NCI-H2107 (cell line): ENCODE data around the gene GTF2H2.
"Not testable (repeated sequence)": the region's sequence is repeated elsewhere in the genome, so short reads cannot be mapped to it uniquely, and the experiment has no call there.

Experiments used
- DNase-seq: peaks from one replicate; lab custom pipeline; 2025; lab: John Stamatoyannopoulos, UW

GTF2H2 gene

GRCh38 chr5:71011194-71011792 lies 56.2 kb downstream of the GTF2H2 start:
- no peak for DNase-seq

- DNase-seq, result not testable (repeated sequence)
These were observed 60.5 kb downstream of the GTF2H2 start for GRCh38 chr5:71006983-71007382.
